ENCODE data around the gene GLIPR2.

The GLIPR2 gene

GRCh38 chr9:36191290-36191645 is 54.7 kb downstream of the GLIPR2 start:
- H3K79me1 ChIP-seq (ENCODE audit: low read depth, low read length): peaks cover 5% of the 10 kb centered on the region
- H3K27me3 ChIP-seq (ENCODE audit: control insufficient read depth in 3 of 3, insufficient read depth in 3 of 3, low read depth in 1 of 3, low read length in 3 of 3): no peaks in the 10 kb centered on the region
- peak overlapping the region; percentile 33 for H2AK5ac ChIP-seq (ENCODE audit: low read depth, low read length)
- peak overlapping the region; percentile 75 for H2BK5ac ChIP-seq (ENCODE audit: low read length)
- DNase-seq (ENCODE audit: low spot score): no peak
- no peak overlapping the region for H2BK120ac ChIP-seq (ENCODE audit: low read depth, low read length)
- no peak overlapping the region for H4K8ac ChIP-seq (ENCODE audit: low read depth, low read length)
- peaks cover 2 to 31% of the 10 kb centered on the region in 2 donors for H3K36me3 ChIP-seq (replicated peaks in 1 of 2; ENCODE audit: control insufficient read depth in 2 of 2, insufficient read depth in 2 of 2, low read length in 2 of 2)
- H3K9ac ChIP-seq (ENCODE audit: low read depth, low read length, poor library complexity): peak overlapping the region; percentile 92
- no CpG with 5 or more reads among the region's 18 CpGs for WGBS, 2 donors (ENCODE audit: extremely low coverage in 2 of 2, insufficient read length in 2 of 2, insufficient replicate concordance in 1 of 2)
- no peak overlapping the region for H3K4ac ChIP-seq (ENCODE audit: low read length)
- H3K27ac ChIP-seq (replicated peaks; ENCODE audit: low read length): no peak overlapping the region
- H3K23ac ChIP-seq (ENCODE audit: low read depth, low read length, poor library complexity): peak overlapping the region; percentile 94
- H3K4me2 ChIP-seq (ENCODE audit: insufficient read depth, low read length, poor library complexity, severe bottlenecking): peak overlapping the region; percentile 76
- peak overlapping the region; percentile 89 for H2AFZ ChIP-seq (ENCODE audit: low read length)
- H3K9me3 ChIP-seq (replicated peaks in 1 of 2; ENCODE audit: control insufficient read depth in 2 of 2, insufficient read depth in 1 of 2, low read depth in 1 of 2, low read length in 2 of 2): peaks cover 0 to 3% of the 10 kb centered on the region in 2 donors
- peak overlapping the region; percentile 81 to 98 for H3K4me3 ChIP-seq (ENCODE audit: low read length in 2 of 2)
- H3K18ac ChIP-seq (ENCODE audit: low read length): peak overlapping the region; percentile 93
- H2BK12ac ChIP-seq (ENCODE audit: low read length): no peak overlapping the region
- peaks cover 10 to 12% of the 10 kb centered on the region in 2 donors for H3K4me1 ChIP-seq (ENCODE audit: control insufficient read depth in 2 of 2, insufficient read depth in 1 of 2, low read depth in 1 of 2, low read length in 2 of 2)
- peak overlapping the region; percentile 43 for H3K14ac ChIP-seq (ENCODE audit: low read length)
- no peak overlapping the region for H2BK15ac ChIP-seq (ENCODE audit: low read length)
- no peak overlapping the region for H4K91ac ChIP-seq (ENCODE audit: low read depth, low read length, poor library complexity)

GRCh38 chr9:36191686-36192085 is 55.2 kb downstream of the GLIPR2 start:
- no peak overlapping the region for H2AK5ac ChIP-seq (ENCODE audit: low read depth, low read length)
- peak overlapping the region; percentile 76 for H3K4me2 ChIP-seq (ENCODE audit: insufficient read depth, low read length, poor library complexity, severe bottlenecking)
- no peak overlapping the region for H2BK120ac ChIP-seq (ENCODE audit: low read depth, low read length)
- no peak overlapping the region for H2BK15ac ChIP-seq (ENCODE audit: low read length)
- no peak overlapping the region for H3K27ac ChIP-seq (replicated peaks; ENCODE audit: low read length)
- no peak overlapping the region for H2AFZ ChIP-seq (ENCODE audit: low read length)
- H3K23ac ChIP-seq (ENCODE audit: low read depth, low read length, poor library complexity): no peak overlapping the region
- H3K14ac ChIP-seq (ENCODE audit: low read length): no peak overlapping the region
- peaks cover 5% of the 10 kb centered on the region for H3K79me1 ChIP-seq (ENCODE audit: low read depth, low read length)
- no peak overlapping the region for H4K8ac ChIP-seq (ENCODE audit: low read depth, low read length)
- no peaks in the 10 kb centered on the region for H3K27me3 ChIP-seq (ENCODE audit: control insufficient read depth in 3 of 3, insufficient read depth in 3 of 3, low read depth in 1 of 3, low read length in 3 of 3)
- no peak overlapping the region for H4K91ac ChIP-seq (ENCODE audit: low read depth, low read length, poor library complexity)
- peaks cover 2 to 34% of the 10 kb centered on the region in 2 donors for H3K36me3 ChIP-seq (replicated peaks in 1 of 2; ENCODE audit: control insufficient read depth in 2 of 2, insufficient read depth in 2 of 2, low read length in 2 of 2)
- peak overlapping the region; percentile 60 for H3K9ac ChIP-seq (ENCODE audit: low read depth, low read length, poor library complexity)
- no peak overlapping the region for H3K4ac ChIP-seq (ENCODE audit: low read length)
- H3K9me3 ChIP-seq (replicated peaks in 1 of 2; ENCODE audit: control insufficient read depth in 2 of 2, insufficient read depth in 1 of 2, low read depth in 1 of 2, low read length in 2 of 2): peaks cover 0 to 3% of the 10 kb centered on the region in 2 donors
- H3K4me3 ChIP-seq (ENCODE audit: low read length in 2 of 2): peak overlapping the region; percentile 81 to 98
- H2BK5ac ChIP-seq (ENCODE audit: low read length): no peak overlapping the region
- H2BK12ac ChIP-seq (ENCODE audit: low read length): no peak overlapping the region
- H3K4me1 ChIP-seq (ENCODE audit: control insufficient read depth in 2 of 2, insufficient read depth in 1 of 2, low read depth in 1 of 2, low read length in 2 of 2): peaks cover 10 to 12% of the 10 kb centered on the region in 2 donors
- no CpG with 5 or more reads among the region's 7 CpGs for WGBS, 2 donors (ENCODE audit: extremely low coverage in 2 of 2, insufficient read length in 2 of 2, insufficient replicate concordance in 1 of 2)
- no peak overlapping the region for H3K18ac ChIP-seq (ENCODE audit: low read length)
- DNase-seq (ENCODE audit: low spot score): no peak

- Histone ChIP-seq H2BK120ac (ENCODE audit: low read depth, low read length) (no peak overlapping the region), H4K8ac (ENCODE audit: low read depth, low read length) (no peak overlapping the region), H3K27ac (replicated peaks; ENCODE audit: low read length) (no peak overlapping the region), H3K27me3 (ENCODE audit: control insufficient read depth in 3 of 3, insufficient read depth in 3 of 3, low read depth in 1 of 3, low read length in 3 of 3) (no peaks in the 10 kb centered on the region), H3K4ac (ENCODE audit: low read length) (no peak overlapping the region), H3K79me1 (ENCODE audit: low read depth, low read length) (peaks cover 5% of the 10 kb centered on the region), H3K9ac (ENCODE audit: low read depth, low read length, poor library complexity) (no peak overlapping the region), H3K36me3 (replicated peaks in 1 of 2; ENCODE audit: control insufficient read depth in 2 of 2, insufficient read depth in 2 of 2, low read length in 2 of 2) (peaks cover 2 to 39% of the 10 kb centered on the region in 2 donors), H2BK15ac (ENCODE audit: low read length) (no peak overlapping the region), H3K4me1 (ENCODE audit: control insufficient read depth in 2 of 2, insufficient read depth in 1 of 2, low read depth in 1 of 2, low read length in 2 of 2) (peaks cover 10 to 12% of the 10 kb centered on the region in 2 donors), H2AK5ac (ENCODE audit: low read depth, low read length) (no peak overlapping the region), H3K9me3 (replicated peaks in 1 of 2; ENCODE audit: control insufficient read depth in 2 of 2, insufficient read depth in 1 of 2, low read depth in 1 of 2, low read length in 2 of 2) (peaks cover 0 to 3% of the 10 kb centered on the region in 2 donors), H2BK5ac (ENCODE audit: low read length) (no peak overlapping the region), H2BK12ac (ENCODE audit: low read length) (no peak overlapping the region), H3K14ac (ENCODE audit: low read length) (no peak overlapping the region), H3K18ac (ENCODE audit: low read length) (no peak overlapping the region), H3K4me3 (ENCODE audit: low read length in 2 of 2) (peak overlapping the region in 1 of 2 donors; percentile 81), H3K4me2 (ENCODE audit: insufficient read depth, low read length, poor library complexity, severe bottlenecking) (no peak overlapping the region), H3K23ac (ENCODE audit: low read depth, low read length, poor library complexity) (no peak overlapping the region), H4K91ac (ENCODE audit: low read depth, low read length, poor library complexity) (no peak overlapping the region), H2AFZ (ENCODE audit: low read length) (no peak overlapping the region)
- no CpG with 5 or more reads among the region's 4 CpGs for WGBS, 2 donors (ENCODE audit: extremely low coverage in 2 of 2, insufficient read length in 2 of 2, insufficient replicate concordance in 1 of 2)
- DNase-seq (ENCODE audit: low spot score): no peak
Observed at GRCh38 chr9:36192196-36192595, 55.7 kb downstream of the GLIPR2 start.

GRCh38 chr9:36193023-36193422 is 56.5 kb downstream of the GLIPR2 start:
- no peaks in the 10 kb centered on the region for H3K27me3 ChIP-seq (ENCODE audit: control insufficient read depth in 3 of 3, insufficient read depth in 3 of 3, low read depth in 1 of 3, low read length in 3 of 3)

More at GRCh38 chr9:36193023-36193422, 56.5 kb downstream of the GLIPR2 start:
- no peak overlapping the region for H2BK5ac ChIP-seq (ENCODE audit: low read length)
- H2AFZ ChIP-seq (ENCODE audit: low read length): no peak overlapping the region
- H3K23ac ChIP-seq (ENCODE audit: low read depth, low read length, poor library complexity): no peak overlapping the region
- H3K27ac ChIP-seq (replicated peaks; ENCODE audit: low read length): no peak overlapping the region
- H3K4ac ChIP-seq (ENCODE audit: low read length): no peak overlapping the region
- no peak overlapping the region for H3K18ac ChIP-seq (ENCODE audit: low read length)
- H4K8ac ChIP-seq (ENCODE audit: low read depth, low read length): no peak overlapping the region
- H3K9ac ChIP-seq (ENCODE audit: low read depth, low read length, poor library complexity): no peak overlapping the region
- H3K36me3 ChIP-seq (replicated peaks in 1 of 2; ENCODE audit: control insufficient read depth in 2 of 2, insufficient read depth in 2 of 2, low read length in 2 of 2): peaks cover 2 to 48% of the 10 kb centered on the region in 2 donors
- peak overlapping the region in 1 of 2 donors; percentile 3 for H3K4me3 ChIP-seq (ENCODE audit: low read length in 2 of 2)
- H4K91ac ChIP-seq (ENCODE audit: low read depth, low read length, poor library complexity): no peak overlapping the region
- no peak overlapping the region for H2BK15ac ChIP-seq (ENCODE audit: low read length)
- H3K14ac ChIP-seq (ENCODE audit: low read length): no peak overlapping the region
- no peak overlapping the region for H2BK12ac ChIP-seq (ENCODE audit: low read length)
- H3K9me3 ChIP-seq (replicated peaks in 1 of 2; ENCODE audit: control insufficient read depth in 2 of 2, insufficient read depth in 1 of 2, low read depth in 1 of 2, low read length in 2 of 2): no peaks in the 10 kb centered on the region
- no peak overlapping the region for H2AK5ac ChIP-seq (ENCODE audit: low read depth, low read length)
- no peak overlapping the region for H2BK120ac ChIP-seq (ENCODE audit: low read depth, low read length)
- DNase-seq (ENCODE audit: low spot score): no peak
- WGBS, 2 donors (ENCODE audit: extremely low coverage in 2 of 2, insufficient read length in 2 of 2, insufficient replicate concordance in 1 of 2): no CpG with 5 or more reads among the region's 3 CpGs
- H3K4me2 ChIP-seq (ENCODE audit: insufficient read depth, low read length, poor library complexity, severe bottlenecking): no peak overlapping the region
- peaks cover 10 to 12% of the 10 kb centered on the region in 2 donors for H3K4me1 ChIP-seq (ENCODE audit: control insufficient read depth in 2 of 2, insufficient read depth in 1 of 2, low read depth in 1 of 2, low read length in 2 of 2)
- H3K79me1 ChIP-seq (ENCODE audit: low read depth, low read length): peaks cover 5% of the 10 kb centered on the region
